A549 (cell line): ENCODE measurements around the gene MYH14. TPM values are rescaled to one million over a fixed set of nuclear protein-coding genes. Genes with fewer than 3 reads are reported as not detected.

ENCODE experiments used
- ATAC-seq, 2 experiments: fragments of 200-7000 bp in 1 of 2; fragments of >200 bp in 1 of 2; cut with Nextera tagmentation in 1 of 2; cut with Tn5 transposase in 1 of 2; 3 replicates each; pipeline versions ENCODE4 v1.8.0 to v1.9.1; 2018 to 2020; ENCODE audit warnings: mild to moderate bottlenecking in 1 of 2, moderate library complexity in 1 of 2
- CTCF ChIA-PET: fragments of 300-600 bp; sonication (Branson Sonifier 250); formaldehyde crosslinking; extraction: SDS; loops from one replicate; lab custom pipeline; 2021; ENCODE audit warnings: antibody characterized with exemption, inconsistent platforms; lab: Yijun Ruan, JAX
- POLR2A ChIA-PET: fragments of 350-600 bp; formaldehyde crosslinking; extraction: SDS; loops from one replicate; lab custom pipeline; 2021; ENCODE audit warnings: antibody characterized with exemption, inconsistent platforms; lab: Yijun Ruan, JAX
- DNase-seq, 2 experiments: peaks; one replicate each; pipeline versions ENCODE4 v3.0.0 to v3.0.0-alpha.2; 2011 to 2016; ENCODE audit warnings: low read depth in 1 of 2, low spot score in 1 of 2
- FAIRE-seq: peaks from 2 replicates; lab custom pipeline; 2011; peaks lifted over from hg19 to GRCh38; lab: Jason Lieb, UNC
- H3K27ac ChIP-seq, 2 experiments: fragments of >200 bp; sonication (Bioruptor Twin); formaldehyde crosslinking; 3 replicates each; pipeline ENCODE4 v1.5.1; 2016 to 2017
- H3K4me1 ChIP-seq: fragments of >200 bp; sonication (Bioruptor Twin); formaldehyde crosslinking; 3 replicates; pipeline ENCODE4 v1.6.1; 2016
- H3K4me2 ChIP-seq: fragments of >200 bp; sonication (Bioruptor Twin); formaldehyde crosslinking; 3 replicates; pipeline ENCODE4 v1.6.1; 2016
- H3K4me3 ChIP-seq: fragments of >200 bp; sonication (Bioruptor Twin); formaldehyde crosslinking; 3 replicates; pipeline ENCODE4 v1.5.1; 2016
- H3K9me3 ChIP-seq: fragments of >200 bp; sonication (Bioruptor Twin); formaldehyde crosslinking; 3 replicates; pipeline ENCODE4 v1.6.1; 2016
- EHMT2 ChIP-seq: fragments of 200-600 bp; sonication (generic); IDR thresholded peaks from 2 replicates; pipeline ENCODE4 v1.6.1; 2016; ENCODE audit warnings: antibody characterized with exemption, low read depth, mild to moderate bottlenecking, moderate library complexity
- ESRRA ChIP-seq: fragments of 150-350 bp; IDR thresholded peaks from 2 replicates; pipeline ENCODE4 v1.6.1; 2014; ENCODE audit warnings: mild to moderate bottlenecking, low read length, borderline replicate concordance
- FOSB ChIP-seq: fragments of 250-450 bp; sonication (Bioruptor Pico); IDR thresholded peaks from 2 replicates; pipeline ENCODE4 v1.5.0; 2020; ENCODE audit warnings: mild to moderate bottlenecking, moderate library complexity
- GATA3 ChIP-seq: IDR thresholded peaks from 2 replicates; pipeline ENCODE4 v1.6.1; 2012; ENCODE audit warnings: borderline replicate concordance
- HOXB5 ChIP-seq: fragments of 250-450 bp; sonication (Bioruptor Pico); IDR thresholded peaks from 2 replicates; pipeline ENCODE4 v1.5.0; 2020; ENCODE audit warnings: mild to moderate bottlenecking, moderate library complexity
- JUN ChIP-seq, 2 experiments: fragments of >200 bp; sonication (Bioruptor Twin); formaldehyde crosslinking; IDR thresholded peaks; 2 replicates in 1 of 2; 3 replicates in 1 of 2; pipeline ENCODE4 v1.6.1; 2016 to 2017
- MAZ ChIP-seq: fragments of 150-350 bp; IDR thresholded peaks from 2 replicates; pipeline ENCODE4 v1.6.1; 2014; ENCODE audit warnings: antibody characterized with exemption, low read depth, low read length, borderline replicate concordance
- NR3C1 ChIP-seq: fragments of >200 bp; sonication (Bioruptor Twin); formaldehyde crosslinking; IDR thresholded peaks from 3 replicates; pipeline ENCODE4 v1.6.1; 2017
- PHF8 ChIP-seq: fragments of 200-600 bp; sonication (generic); IDR thresholded peaks from 2 replicates; pipeline ENCODE4 v1.6.1; 2016; ENCODE audit warnings: low read depth, mild to moderate bottlenecking, antibody characterized with exemption, moderate library complexity, borderline replicate concordance
- RAD21 ChIP-seq, 2 experiments: fragments of >200 bp in 1 of 2; sonication (Bioruptor Twin) in 1 of 2; formaldehyde crosslinking in 1 of 2; IDR thresholded peaks in 1 of 2; conservative IDR thresholded peaks in 1 of 2; 2 replicates in 1 of 2; 3 replicates in 1 of 2; pipeline ENCODE4 v1.6.1; 2012 to 2018; ENCODE audit warnings: inconsistent platforms in 1 of 2
- RFX5 ChIP-seq: fragments of 450-650 bp; IDR thresholded peaks from 2 replicates; pipeline ENCODE4 v1.7.1; 2014; ENCODE audit warnings: antibody characterized with exemption, mild to moderate bottlenecking, moderate library complexity
- ZC3H11A ChIP-seq: fragments of 450-650 bp; IDR thresholded peaks from 2 replicates; pipeline ENCODE4 v1.6.1; 2014; ENCODE audit warnings: antibody characterized with exemption, mild to moderate bottlenecking
- ZSCAN20 ChIP-seq: fragments of 250-450 bp; sonication (Bioruptor Pico); IDR thresholded peaks from 2 replicates; pipeline ENCODE4 v1.8.0; 2022; ENCODE audit warnings: mild to moderate bottlenecking, moderate library complexity
- WGBS: methylation state at CpG from one replicate; pipeline ENCODE4 v1.1.6; 2017; ENCODE audit errors: missing lambda C conversion rate; 5-methylcytosine and 5-hydroxymethylcytosine counted together
- polyA plus RNA-seq, 4 experiments: library from polyadenylated mRNA; depleted of rRNA in 3 of 4; stranded (reverse); fragments of >200 nt; fragmentation: RNase III in 1 of 4; extraction: RNeasy Plus Mini Kit Qiagen cat#74134 plus additional on column Dnase treatment in 1 of 4; gene quantifications; 2 replicates in 3 of 4; 3 replicates in 1 of 4; pipeline ENCODE4 v1.2.3, GENCODE V29; 2011 to 2017
- TF ChIP-seq, protein P1 (sequence below): fragments of >200 bp; sonication (Bioruptor Twin); formaldehyde crosslinking; IDR thresholded peaks from 3 replicates; pipeline ENCODE4 v1.5.1; 2016
- TF ChIP-seq, protein P2 (sequence below): fragments of 450-650 bp; IDR thresholded peaks from 2 replicates; pipeline ENCODE4 v1.6.1; 2014; ENCODE audit warnings: antibody characterized with exemption
- TF ChIP-seq, protein P3 (sequence below): fragments of 150-350 bp; IDR thresholded peaks from 2 replicates; pipeline ENCODE4 v1.6.1; 2014; ENCODE audit warnings: low read depth, mild to moderate bottlenecking, low read length
- TF ChIP-seq, protein P4 (sequence below): fragments of >200 bp; sonication (Bioruptor Twin); formaldehyde crosslinking; IDR thresholded peaks from 3 replicates; pipeline ENCODE4 v1.6.1; 2016
- TF ChIP-seq, protein P5 (sequence below): fragments of 250-450 bp; sonication (Bioruptor Pico); IDR thresholded peaks from 2 replicates; pipeline ENCODE4 v1.5.0; 2021; ENCODE audit warnings: mild to moderate bottlenecking, moderate library complexity, borderline replicate concordance

The MYH14 gene
- polyA plus RNA-seq, 2 of the 4 experiments (the other 2 are of a cell fraction), result 4.0 to 7.0 TPM

DNA sequence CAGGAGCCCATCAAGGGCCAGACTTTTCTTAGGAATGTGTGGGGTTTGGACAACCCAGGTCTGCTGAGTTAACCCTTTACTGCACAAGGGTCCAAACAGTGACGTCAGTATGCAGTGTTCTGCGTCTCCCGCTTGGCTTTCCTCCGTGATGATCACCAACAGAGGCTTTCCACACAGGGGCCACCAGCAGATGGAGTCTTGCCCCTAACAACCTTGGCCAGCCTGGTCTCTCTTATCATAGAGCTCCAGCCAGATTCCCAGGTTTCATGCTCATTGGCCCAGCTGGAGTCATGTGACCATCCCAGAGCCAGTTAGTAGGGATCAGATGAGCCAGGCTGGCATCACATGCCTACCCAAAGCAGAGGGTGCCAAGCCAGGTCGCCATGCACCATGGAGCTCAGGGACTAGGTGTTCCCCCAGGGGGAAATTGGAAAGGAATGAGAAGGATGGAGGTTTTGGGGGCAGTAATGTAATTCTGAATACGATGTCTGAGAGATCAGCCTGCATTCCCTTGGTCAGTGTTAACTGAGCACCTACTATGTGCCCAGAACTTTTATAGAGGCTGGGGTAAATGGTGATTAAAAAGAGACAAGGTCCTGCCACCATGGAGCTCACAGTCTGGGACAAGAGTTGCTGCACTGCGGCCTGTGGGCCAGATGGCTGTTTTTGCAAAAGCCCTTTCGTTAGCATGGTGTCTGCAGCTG is 61.2 kb downstream of the MYH14 start:
- ChIA-PET POLR2A (interaction anchor here (0.6 to 1.2 kb wide), 2 partner anchors 64 to 401 kb away, joined by 4 to 5 read pairs; partner anchors contain the start of gene KCNC3), CTCF (interaction anchor here (0.6 to 2.6 kb wide), 9 partner anchors 14 to 117 kb away, joined by 3 to 10 read pairs (median 3); partner anchors contain the start of gene KCNC3)
- no peaks in the 10 kb centered on the region for H3K9me3 ChIP-seq
- H3K27ac ChIP-seq, result no peak overlapping the region
- H3K4me2 ChIP-seq, result no peak overlapping the region
- DNase-seq (peak; percentile 43 to 58), FAIRE-seq (no peak), ATAC-seq (peak; percentile 32 to 76; a peak in 3 of 6 replicates)
- 81% methylated on average over 8 of the region's 8 CpGs for WGBS
- no peak overlapping the region for H3K4me3 ChIP-seq
- no peaks in the 10 kb centered on the region for H3K4me1 ChIP-seq
- peak in 1 of 2 experiments; percentile 34; a peak in 2 of 5 replicates for TF ChIP-seq RAD21 (conservative IDR thresholded peaks at IDR 0.05 in 1 of 2, IDR thresholded peaks at IDR 0.05 in 1 of 2)
- TF ChIP-seq, protein P1, sequence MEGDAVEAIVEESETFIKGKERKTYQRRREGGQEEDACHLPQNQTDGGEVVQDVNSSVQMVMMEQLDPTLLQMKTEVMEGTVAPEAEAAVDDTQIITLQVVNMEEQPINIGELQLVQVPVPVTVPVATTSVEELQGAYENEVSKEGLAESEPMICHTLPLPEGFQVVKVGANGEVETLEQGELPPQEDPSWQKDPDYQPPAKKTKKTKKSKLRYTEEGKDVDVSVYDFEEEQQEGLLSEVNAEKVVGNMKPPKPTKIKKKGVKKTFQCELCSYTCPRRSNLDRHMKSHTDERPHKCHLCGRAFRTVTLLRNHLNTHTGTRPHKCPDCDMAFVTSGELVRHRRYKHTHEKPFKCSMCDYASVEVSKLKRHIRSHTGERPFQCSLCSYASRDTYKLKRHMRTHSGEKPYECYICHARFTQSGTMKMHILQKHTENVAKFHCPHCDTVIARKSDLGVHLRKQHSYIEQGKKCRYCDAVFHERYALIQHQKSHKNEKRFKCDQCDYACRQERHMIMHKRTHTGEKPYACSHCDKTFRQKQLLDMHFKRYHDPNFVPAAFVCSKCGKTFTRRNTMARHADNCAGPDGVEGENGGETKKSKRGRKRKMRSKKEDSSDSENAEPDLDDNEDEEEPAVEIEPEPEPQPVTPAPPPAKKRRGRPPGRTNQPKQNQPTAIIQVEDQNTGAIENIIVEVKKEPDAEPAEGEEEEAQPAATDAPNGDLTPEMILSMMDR, result 0 out of 3 replicates have a peak, but pooled peaks have one; percentile 10
- TF ChIP-seq ZC3H11A, result no peak
- TF ChIP-seq, protein P2, sequence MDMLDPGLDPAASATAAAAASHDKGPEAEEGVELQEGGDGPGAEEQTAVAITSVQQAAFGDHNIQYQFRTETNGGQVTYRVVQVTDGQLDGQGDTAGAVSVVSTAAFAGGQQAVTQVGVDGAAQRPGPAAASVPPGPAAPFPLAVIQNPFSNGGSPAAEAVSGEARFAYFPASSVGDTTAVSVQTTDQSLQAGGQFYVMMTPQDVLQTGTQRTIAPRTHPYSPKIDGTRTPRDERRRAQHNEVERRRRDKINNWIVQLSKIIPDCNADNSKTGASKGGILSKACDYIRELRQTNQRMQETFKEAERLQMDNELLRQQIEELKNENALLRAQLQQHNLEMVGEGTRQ, result peak; percentile 82

DNA sequence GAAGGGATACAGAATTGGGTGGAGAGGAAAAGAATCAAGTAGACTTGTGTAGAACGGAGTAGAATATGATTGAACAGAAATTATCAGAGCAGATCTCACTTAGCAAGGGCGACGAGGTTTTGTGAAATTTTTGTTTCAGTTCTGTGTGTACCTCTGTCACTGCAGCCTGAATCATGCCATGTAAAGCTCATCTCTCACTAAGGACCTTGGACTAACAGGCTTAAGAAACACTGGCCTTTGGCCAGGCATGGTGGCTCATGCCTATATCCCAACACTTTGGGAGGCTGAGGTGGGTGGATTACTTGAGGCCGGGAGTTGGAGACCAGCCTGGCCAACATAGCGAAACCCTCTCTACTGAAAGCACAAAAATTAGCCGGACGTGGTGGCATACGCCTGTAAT is 62.6 kb downstream of the MYH14 start:
- ChIA-PET POLR2A (no interaction called here), CTCF (interaction anchor here (0.8 to 3.3 kb wide), 4 partner anchors 8 to 118 kb away, joined by 3 to 13 read pairs (median 4); no protein-coding TSS in a partner anchor)
- H3K27ac ChIP-seq, result no peak overlapping the region

More for the DNA sequence above, 62.6 kb downstream of the MYH14 start:
- Histone ChIP-seq H3K4me2 (no peak overlapping the region), H3K4me3 (no peak overlapping the region)
- FAIRE-seq, result no peak
- no peak for TF ChIP-seq ZSCAN20 (CRISPR knock-in tag)
- TF ChIP-seq, protein P3, sequence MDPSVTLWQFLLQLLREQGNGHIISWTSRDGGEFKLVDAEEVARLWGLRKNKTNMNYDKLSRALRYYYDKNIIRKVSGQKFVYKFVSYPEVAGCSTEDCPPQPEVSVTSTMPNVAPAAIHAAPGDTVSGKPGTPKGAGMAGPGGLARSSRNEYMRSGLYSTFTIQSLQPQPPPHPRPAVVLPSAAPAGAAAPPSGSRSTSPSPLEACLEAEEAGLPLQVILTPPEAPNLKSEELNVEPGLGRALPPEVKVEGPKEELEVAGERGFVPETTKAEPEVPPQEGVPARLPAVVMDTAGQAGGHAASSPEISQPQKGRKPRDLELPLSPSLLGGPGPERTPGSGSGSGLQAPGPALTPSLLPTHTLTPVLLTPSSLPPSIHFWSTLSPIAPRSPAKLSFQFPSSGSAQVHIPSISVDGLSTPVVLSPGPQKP, result no peak
- no peak for TF ChIP-seq PHF8
- no peak for TF ChIP-seq GATA3
- TF ChIP-seq NR3C1, result no peak
- TF ChIP-seq, protein P4, sequence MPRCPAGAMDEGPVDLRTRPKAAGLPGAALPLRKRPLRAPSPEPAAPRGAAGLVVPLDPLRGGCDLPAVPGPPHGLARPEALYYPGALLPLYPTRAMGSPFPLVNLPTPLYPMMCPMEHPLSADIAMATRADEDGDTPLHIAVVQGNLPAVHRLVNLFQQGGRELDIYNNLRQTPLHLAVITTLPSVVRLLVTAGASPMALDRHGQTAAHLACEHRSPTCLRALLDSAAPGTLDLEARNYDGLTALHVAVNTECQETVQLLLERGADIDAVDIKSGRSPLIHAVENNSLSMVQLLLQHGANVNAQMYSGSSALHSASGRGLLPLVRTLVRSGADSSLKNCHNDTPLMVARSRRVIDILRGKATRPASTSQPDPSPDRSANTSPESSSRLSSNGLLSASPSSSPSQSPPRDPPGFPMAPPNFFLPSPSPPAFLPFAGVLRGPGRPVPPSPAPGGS, result no peak
- TF ChIP-seq EHMT2, result no peak
- TF ChIP-seq RFX5, result no peak
- no peak for TF ChIP-seq HOXB5 (CRISPR knock-in tag)
- TF ChIP-seq, protein P5, sequence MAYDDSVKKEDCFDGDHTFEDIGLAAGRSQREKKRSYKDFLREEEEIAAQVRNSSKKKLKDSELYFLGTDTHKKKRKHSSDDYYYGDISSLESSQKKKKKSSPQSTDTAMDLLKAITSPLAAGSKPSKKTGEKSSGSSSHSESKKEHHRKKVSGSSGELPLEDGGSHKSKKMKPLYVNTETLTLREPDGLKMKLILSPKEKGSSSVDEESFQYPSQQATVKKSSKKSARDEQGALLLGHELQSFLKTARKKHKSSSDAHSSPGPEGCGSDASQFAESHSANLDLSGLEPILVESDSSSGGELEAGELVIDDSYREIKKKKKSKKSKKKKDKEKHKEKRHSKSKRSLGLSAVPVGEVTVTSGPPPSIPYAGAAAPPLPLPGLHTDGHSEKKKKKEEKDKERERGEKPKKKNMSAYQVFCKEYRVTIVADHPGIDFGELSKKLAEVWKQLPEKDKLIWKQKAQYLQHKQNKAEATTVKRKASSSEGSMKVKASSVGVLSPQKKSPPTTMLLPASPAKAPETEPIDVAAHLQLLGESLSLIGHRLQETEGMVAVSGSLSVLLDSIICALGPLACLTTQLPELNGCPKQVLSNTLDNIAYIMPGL (CRISPR knock-in tag), result no peak
- TF ChIP-seq FOSB, result no peak
- no peak for TF ChIP-seq MAZ
- no peak for TF ChIP-seq ESRRA
- TF ChIP-seq, protein P2, result no peak
- TF ChIP-seq JUN (IDR thresholded peaks at IDR 0.05), result no peak
- TF ChIP-seq, all 56 proteins: peak for 0
- H3K4me1 ChIP-seq, result no peaks in the 10 kb centered on the region
- WGBS, result 87% methylated on average over 8 of the region's 8 CpGs
- DNase-seq (no peak), ATAC-seq (no peak)
- no peaks in the 10 kb centered on the region for H3K9me3 ChIP-seq
